K562 (cell line): ENCODE measurements around the gene DDX20. TPM values are rescaled to one million over a fixed set of nuclear protein-coding genes. Genes with fewer than 3 reads are reported as not detected.

Source experiments
- ATAC-seq: fragments of 200-7000 bp; cut with Tn5 transposase; 3 replicates; pipeline ENCODE4 v1.9.1; 2020; ENCODE audit warnings: moderate library complexity
- BruUV-seq: library from RNA; stranded (reverse); fragments of 400-500 nt; replicated peaks from 2 replicates; lab custom pipeline; 2021; lab: Mats Ljungman, UMichigan
- CTCF ChIA-PET: fragments of 300-600 bp; formaldehyde crosslinking; extraction: SDS; loops from one replicate; lab custom pipeline; 2021; ENCODE audit warnings: low intra/inter-chr PET ratio; lab: Yijun Ruan, JAX
- POLR2A ChIA-PET: fragments of 300-600, 350-650 bp; sonication (Branson Sonifier 250); formaldehyde crosslinking; extraction: SDS; loops from one replicate; lab custom pipeline; 2021; ENCODE audit warnings: antibody characterized with exemption, inconsistent platforms; lab: Yijun Ruan, JAX
- DNase-seq, 4 experiments: peaks; one replicate each; pipeline versions ENCODE4 v3.0.0 to v3.0.0-alpha.2; 2011 to 2018; ENCODE audit warnings: low spot score in 3 of 4, mixed read lengths in 3 of 4; ENCODE audit errors: extremely low read depth in 1 of 4
- FAIRE-seq: peaks from 2 replicates; lab custom pipeline; 2011; peaks lifted over from hg19 to GRCh38; lab: Jason Lieb, UNC
- H2AFZ ChIP-seq: 2 replicates; pipeline ENCODE4 v1.6.0; 2011; ENCODE audit warnings: low read depth, low read length, control low read depth, inconsistent platforms
- H3K27ac ChIP-seq: fragments of 200-600 bp; 3 replicates; pipeline ENCODE4 v1.8.0; 2011; ENCODE audit warnings: low read depth, mild to moderate bottlenecking, control low read depth, inconsistent platforms, low read length, moderate library complexity, mixed read lengths; ENCODE audit errors: extremely low read depth
- H3K27me3 ChIP-seq, 2 experiments: fragments of 300-600 bp in 1 of 2; 2 replicates in 1 of 2; 3 replicates in 1 of 2; pipeline versions ENCODE4 v1.6.0 to v1.8.0; 2011; ENCODE audit warnings: inconsistent platforms in 2 of 2, low read length in 2 of 2, mild to moderate bottlenecking in 1 of 2, mixed read lengths in 1 of 2, moderate library complexity in 1 of 2; ENCODE audit not compliant: control insufficient read depth in 2 of 2, insufficient read depth in 2 of 2
- H3K36me3 ChIP-seq: fragments of 300-600 bp; 3 replicates; pipeline ENCODE4 v1.8.0; 2011; ENCODE audit warnings: mild to moderate bottlenecking, low read length, inconsistent platforms; ENCODE audit not compliant: control insufficient read depth, insufficient read depth
- H3K4me1 ChIP-seq, 2 experiments: fragments of 200-600 bp in 1 of 2; replicated peaks in 1 of 2; 2 replicates in 1 of 2; 3 replicates in 1 of 2; pipeline versions ENCODE4 v1.5.1 to v1.8.0; 2011; ENCODE audit warnings: inconsistent platforms in 2 of 2, low read length in 2 of 2, mild to moderate bottlenecking in 1 of 2, mixed read lengths in 1 of 2, moderate library complexity in 1 of 2; ENCODE audit not compliant: control insufficient read depth in 2 of 2, insufficient read depth in 2 of 2
- H3K4me2 ChIP-seq: 2 replicates; pipeline ENCODE4 v1.6.1; 2011; ENCODE audit warnings: low read length, control low read depth, inconsistent platforms, mixed read lengths; ENCODE audit not compliant: insufficient read depth
- H3K4me3 ChIP-seq: fragments of 200-600 bp; sonication (generic), shearing (Covaris generic); 2 replicates; pipeline ENCODE4 v1.5.1; 2016; ENCODE audit warnings: control low read depth, inconsistent platforms
- H3K79me2 ChIP-seq: fragments of 200-600 bp; 3 replicates; pipeline ENCODE4 v1.8.0; 2011; ENCODE audit warnings: low read length, inconsistent platforms; ENCODE audit not compliant: control insufficient read depth, insufficient read depth
- H3K9ac ChIP-seq, 2 experiments: 2 replicates each; pipeline versions ENCODE4 v1.6.0 to v1.6.1; 2011; ENCODE audit warnings: low read depth in 2 of 2, low read length in 2 of 2, control low read depth in 1 of 2, inconsistent platforms in 1 of 2, mild to moderate bottlenecking in 1 of 2, mixed read lengths in 1 of 2; ENCODE audit not compliant: insufficient read depth in 1 of 2
- H3K9me1 ChIP-seq: one replicate; pipeline ENCODE4 v1.6.0; 2011; ENCODE audit warnings: inconsistent platforms, mild to moderate bottlenecking, low read length, moderate library complexity; ENCODE audit not compliant: control insufficient read depth, insufficient read depth
- H3K9me3 ChIP-seq: replicated peaks from 2 replicates; pipeline ENCODE4 v1.5.1; 2011; ENCODE audit warnings: low read depth, low read length, inconsistent platforms; ENCODE audit not compliant: control insufficient read depth, insufficient read depth
- H4K20me1 ChIP-seq: replicated peaks from 2 replicates; pipeline ENCODE4 v1.6.1; 2011; ENCODE audit warnings: low read length, inconsistent platforms, mixed read lengths; ENCODE audit not compliant: control insufficient read depth, insufficient read depth
- ADNP ChIP-seq: fragments of 200-800 bp; sonication (Bioruptor generic); IDR thresholded peaks from 2 replicates; pipeline ENCODE4 v1.6.1; 2016; ENCODE audit warnings: missing genetic modification characterization, missing compliant biosample characterization
- CBX1 ChIP-seq: sonication (generic); IDR thresholded peaks from 2 replicates; pipeline ENCODE4 v1.6.1; 2016; ENCODE audit warnings: antibody characterized with exemption, low read depth, mild to moderate bottlenecking
- CBX3 ChIP-seq, 2 experiments: IDR thresholded peaks; 1 replicate in 1 of 2; 2 replicates in 1 of 2; pipeline ENCODE4 v1.6.1; 2012; ENCODE audit warnings: inconsistent platforms in 2 of 2, low read length in 2 of 2, borderline replicate concordance in 1 of 2, control low read depth in 1 of 2
- DACH1 ChIP-seq: fragments of 450-650 bp; IDR thresholded peaks from 2 replicates; pipeline ENCODE4 v1.6.1; 2018; ENCODE audit not compliant: partially characterized antibody
- ETS2 ChIP-seq: IDR thresholded peaks from 2 replicates; pipeline ENCODE4 v1.6.1; 2016; ENCODE audit warnings: borderline replicate concordance, missing genetic modification characterization, mild to moderate bottlenecking, moderate library complexity, missing compliant biosample characterization; ENCODE audit not compliant: poor library complexity, severe bottlenecking
- HDAC1 ChIP-seq, 2 experiments: fragments of 450-650 bp; IDR thresholded peaks; 2 replicates each; pipeline ENCODE4 v1.6.1; 2016 to 2017; ENCODE audit warnings: inconsistent platforms in 1 of 2, mild to moderate bottlenecking in 1 of 2, moderate library complexity in 1 of 2
- HMGN3 ChIP-seq: IDR thresholded peaks from 2 replicates; pipeline ENCODE4 v1.6.1; 2011; ENCODE audit warnings: borderline replicate concordance, low read depth, mild to moderate bottlenecking, mixed read lengths, low read length; ENCODE audit not compliant: insufficient read length; ENCODE audit errors: extremely low read depth
- KDM2B ChIP-seq: fragments of 250-450 bp; sonication (Bioruptor Pico); IDR thresholded peaks from 2 replicates; pipeline ENCODE4 v1.8.0; 2021; ENCODE audit warnings: mild to moderate bottlenecking, moderate library complexity
- KLF13 ChIP-seq: fragments of 450-650 bp; IDR thresholded peaks from 2 replicates; pipeline ENCODE4 v1.6.1; 2016; ENCODE audit warnings: missing genetic modification characterization, low read depth, mild to moderate bottlenecking, missing compliant biosample characterization, moderate library complexity, borderline replicate concordance
- NFE2 ChIP-seq: IDR thresholded peaks from 2 replicates; pipeline ENCODE4 v1.6.1; 2014; ENCODE audit warnings: antibody characterized with exemption, low read depth
- NFIX ChIP-seq: fragments of 250-450 bp; sonication (Bioruptor Pico); IDR thresholded peaks from 2 replicates; pipeline ENCODE4 v1.4.0; 2020; ENCODE audit warnings: low read depth, mild to moderate bottlenecking, moderate library complexity
- NRF1 ChIP-seq, 2 experiments: fragments of 450-650 bp; IDR thresholded peaks in 1 of 2; conservative IDR thresholded peaks in 1 of 2; 2 replicates each; pipeline ENCODE4 v1.6.1; 2014; ENCODE audit warnings: mild to moderate bottlenecking in 2 of 2
- SMARCB1 ChIP-seq: IDR thresholded peaks from 2 replicates; pipeline ENCODE4 v1.6.1; 2011; ENCODE audit warnings: improper control_type of control experiment, low read depth; ENCODE audit not compliant: insufficient read length
- ZFP1 ChIP-seq: fragments of 450-650 bp; formaldehyde crosslinking; IDR thresholded peaks from 2 replicates; pipeline ENCODE4 v1.4.0; 2020; ENCODE audit warnings: mild to moderate bottlenecking, mixed read lengths
- ZNF165 ChIP-seq: fragments of 250-450 bp; sonication (Bioruptor Pico); IDR thresholded peaks from 2 replicates; pipeline ENCODE4 v1.4.0; 2020; ENCODE audit warnings: borderline replicate concordance
- ZNF239 ChIP-seq: fragments of 250-450 bp; sonication (Bioruptor Pico); IDR thresholded peaks from 2 replicates; pipeline ENCODE4 v1.4.0; 2020; ENCODE audit warnings: mild to moderate bottlenecking
- ZNF263 ChIP-seq: sonication (generic); formaldehyde crosslinking; IDR thresholded peaks from 2 replicates; pipeline ENCODE4 v1.8.0; 2022; ENCODE audit warnings: mild to moderate bottlenecking, missing genetic modification reagents, borderline replicate concordance
- ZNF551 ChIP-seq: fragments of 250-450 bp; sonication (Bioruptor Pico); IDR thresholded peaks from 2 replicates; pipeline ENCODE4 v1.5.0; 2021; ENCODE audit warnings: mild to moderate bottlenecking, moderate library complexity
- ZNF764 ChIP-seq: fragments of 250-450 bp; sonication (Bioruptor Pico); IDR thresholded peaks from 2 replicates; pipeline ENCODE4 v1.4.0; 2020; ENCODE audit warnings: low read depth, mild to moderate bottlenecking, moderate library complexity
- WGBS: fragments of 100-300 bp; shearing (Covaris generic); methylation state at CpG from one replicate; pipeline ENCODE4 v1.1.6; 2016; ENCODE audit warnings: low coverage, mixed read lengths; ENCODE audit not compliant: insufficient coverage; ENCODE audit errors: missing lambda C conversion rate; 5-methylcytosine and 5-hydroxymethylcytosine counted together
- in situ Hi-C: fragments of 300-500 bp; cut with MboI; formaldehyde crosslinking; loops from 4 replicates; pipeline ENCODE4 v1.15.0; 2018; ENCODE audit warnings: inconsistent platforms, mixed read lengths
- intact Hi-C: fragments of 100-400 bp; cut with micrococcal nuclease; formaldehyde crosslinking; loops from 2 replicates; pipeline ENCODE4 v1.14.2; 2022
- polyA plus RNA-seq, 8 experiments: library from polyadenylated mRNA; depleted of rRNA in 4 of 8; stranded (reverse) in 5 of 8; unstranded in 3 of 8; fragments of >200 nt; fragmentation: Nextera tagmentation in 2 of 8; fragmentation: Illumina TruSeq in 1 of 8; extraction: Ambion mirVana in 2 of 8; extraction: Trizol in 1 of 8; gene quantifications; 2 replicates each; pipeline versions ENCODE4 v1.2.1 to v1.2.3, GENCODE V29; 2011 to 2014; ENCODE audit warnings: inconsistent platforms in 1 of 8, missing spikeins in 1 of 8
- total RNA-seq, 7 experiments: library from RNA; depleted of rRNA in 6 of 7; stranded (reverse); fragments of >200 nt in 6 of 7; fragmentation: Illumina TruSeq in 2 of 7; extraction: Trizol in 2 of 7; gene quantifications; 2 replicates each; pipeline versions ENCODE4 v1.2.1 to v1.2.3, GENCODE V29; 2011 to 2021; ENCODE audit warnings: low replicate concordance in 1 of 7
- TF ChIP-seq, protein P1 (sequence below): sonication (generic); formaldehyde crosslinking; IDR thresholded peaks from 2 replicates; pipeline ENCODE4 v1.8.1; 2023; ENCODE audit warnings: mild to moderate bottlenecking, missing genetic modification reagents, moderate library complexity
- TF ChIP-seq, protein P2 (sequence below): fragments of 250-450 bp; sonication (Bioruptor Pico); IDR thresholded peaks from 2 replicates; pipeline ENCODE4 v1.8.0; 2022; ENCODE audit warnings: inconsistent platforms, mild to moderate bottlenecking, moderate library complexity, borderline replicate concordance

Gene DDX20
- total and polyA plus RNA-seq, 9 of the 15 experiments (the other 6 are each of a cell fraction or from before 2014, with no cell fraction given) = 8.3 to 33.4 (median 24.5) TPM

DNA sequence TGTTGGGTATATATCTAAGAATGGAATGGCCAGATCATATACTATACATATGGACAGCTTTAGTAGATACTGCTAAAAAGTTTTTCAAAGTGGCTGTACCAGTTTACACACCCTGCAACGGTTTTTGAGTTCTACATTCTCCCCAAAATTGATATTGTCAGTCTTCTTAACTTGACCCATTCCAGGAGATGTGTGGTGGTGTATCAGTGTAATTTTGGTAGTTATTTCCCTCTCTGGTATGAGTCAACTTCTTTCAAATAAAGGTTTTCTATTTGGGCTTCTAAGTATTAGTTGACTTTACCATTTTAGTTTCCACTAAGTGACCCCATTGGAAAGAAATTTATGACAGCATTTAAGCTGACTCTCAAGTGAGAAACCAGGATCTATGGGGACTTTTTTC, 45.7 kb upstream of the DDX20 start (continued):
- TF ChIP-seq, protein P1, sequence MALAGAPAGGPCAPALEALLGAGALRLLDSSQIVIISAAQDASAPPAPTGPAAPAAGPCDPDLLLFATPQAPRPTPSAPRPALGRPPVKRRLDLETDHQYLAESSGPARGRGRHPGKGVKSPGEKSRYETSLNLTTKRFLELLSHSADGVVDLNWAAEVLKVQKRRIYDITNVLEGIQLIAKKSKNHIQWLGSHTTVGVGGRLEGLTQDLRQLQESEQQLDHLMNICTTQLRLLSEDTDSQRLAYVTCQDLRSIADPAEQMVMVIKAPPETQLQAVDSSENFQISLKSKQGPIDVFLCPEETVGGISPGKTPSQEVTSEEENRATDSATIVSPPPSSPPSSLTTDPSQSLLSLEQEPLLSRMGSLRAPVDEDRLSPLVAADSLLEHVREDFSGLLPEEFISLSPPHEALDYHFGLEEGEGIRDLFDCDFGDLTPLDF (CRISPR knock-in tag) = no peak
- no peak for TF ChIP-seq ZNF165
- no peak for TF ChIP-seq ZNF239 (CRISPR knock-in tag)
- no peak for TF ChIP-seq ETS2 (tag)
- no peak for TF ChIP-seq ZNF263 (CRISPR knock-in tag)

DNA sequence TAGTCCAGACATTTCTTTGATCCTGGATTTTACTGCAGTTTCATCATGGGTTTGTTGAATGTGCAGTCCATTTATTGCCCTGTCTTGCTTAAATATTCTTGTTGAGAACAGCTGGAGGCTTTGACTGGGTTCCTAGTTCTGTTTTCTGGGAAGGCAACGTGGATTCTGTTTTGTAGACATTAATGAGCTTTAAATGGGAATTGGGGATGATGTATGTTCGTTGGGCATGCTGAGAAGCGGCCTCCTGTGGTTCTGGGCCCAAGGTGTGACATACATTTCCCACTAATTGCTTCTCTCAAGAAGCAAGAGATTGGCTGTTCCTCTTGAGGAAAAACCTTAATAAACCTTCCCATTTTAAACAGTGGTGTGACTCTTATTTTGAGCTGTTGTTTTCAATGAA, 39.4 kb upstream of the DDX20 start:
- CTCF ChIA-PET = interaction anchor here (0.7 to 5.0 kb wide), 4 partner anchors 31 to 52 kb away, joined by 3 to 61 read pairs (median 18); partner anchors contain the start of gene DDX20
- no peaks in the 10 kb centered on the region for H4K20me1 ChIP-seq
- H3K9me3 ChIP-seq = no peaks in the 10 kb centered on the region
- intact Hi-C loops = no loop called here
- ATAC-seq (no peak), DNase-seq (no peak), FAIRE-seq (no peak)
- no peaks in the 10 kb centered on the region for H3K27me3 ChIP-seq
- WGBS = 57% methylated on average over 3 of the region's 3 CpGs
- POLR2A ChIA-PET = interaction anchor here (0.8 to 1.4 kb wide), 3 partner anchors 12 to 208 kb away, joined by 3 to 4 read pairs (median 3); no protein-coding TSS in a partner anchor
- no peak overlapping the region for H3K4me3 ChIP-seq
- no peaks in the 10 kb centered on the region for H3K79me2 ChIP-seq
- no peak overlapping the region for H3K27ac ChIP-seq
- in situ Hi-C loops = no loop called here
- peaks cover 0 to 3% of the 10 kb centered on the region in 2 experiments; a peak in 2 of 5 replicates for H3K4me1 ChIP-seq
- H3K9me1 ChIP-seq = peaks cover 3% of the 10 kb centered on the region
- no peak overlapping the region for H3K9ac ChIP-seq
- H2AFZ ChIP-seq = no peak overlapping the region
- no peak overlapping the region for H3K4me2 ChIP-seq
- BruUV-seq = no TSS peak
- peaks cover under 1% of the 10 kb centered on the region; the same call in 1 of the 3 replicates for H3K36me3 ChIP-seq
- TF ChIP-seq DACH1 = no peak
- no peak for TF ChIP-seq ZNF764 (CRISPR knock-in tag)
- no peak for TF ChIP-seq NFIX (CRISPR knock-in tag)
- no peak for TF ChIP-seq NFE2
- no peak for TF ChIP-seq HDAC1 (IDR thresholded peaks at IDR 0.05)
- no peak for TF ChIP-seq ZFP1
- TF ChIP-seq ZNF551 (CRISPR knock-in tag) = no peak
- TF ChIP-seq KLF13 (tag) = no peak
- no peak for TF ChIP-seq NRF1 (conservative IDR thresholded peaks at IDR 0.05 in 1 of 2, IDR thresholded peaks at IDR 0.05 in 1 of 2)
- no peak for TF ChIP-seq CBX3 (IDR thresholded peaks at IDR 0.05; ENCODE audit: borderline replicate concordance in 1 of 2, low read length in 2 of 2)
- TF ChIP-seq KDM2B (CRISPR knock-in tag) = no peak
- TF ChIP-seq ADNP (tag) = no peak
- TF ChIP-seq HMGN3 = no peak
- TF ChIP-seq SMARCB1 = no peak
- TF ChIP-seq CBX1 = no peak
- TF ChIP-seq, protein P2, sequence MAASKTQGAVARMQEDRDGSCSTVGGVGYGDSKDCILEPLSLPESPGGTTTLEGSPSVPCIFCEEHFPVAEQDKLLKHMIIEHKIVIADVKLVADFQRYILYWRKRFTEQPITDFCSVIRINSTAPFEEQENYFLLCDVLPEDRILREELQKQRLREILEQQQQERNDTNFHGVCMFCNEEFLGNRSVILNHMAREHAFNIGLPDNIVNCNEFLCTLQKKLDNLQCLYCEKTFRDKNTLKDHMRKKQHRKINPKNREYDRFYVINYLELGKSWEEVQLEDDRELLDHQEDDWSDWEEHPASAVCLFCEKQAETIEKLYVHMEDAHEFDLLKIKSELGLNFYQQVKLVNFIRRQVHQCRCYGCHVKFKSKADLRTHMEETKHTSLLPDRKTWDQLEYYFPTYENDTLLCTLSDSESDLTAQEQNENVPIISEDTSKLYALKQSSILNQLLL (CRISPR knock-in tag) = no peak
